H1 (cell line): ENCODE measurements around the gene SCN3A.

Experiments
- EGR1 ChIP-seq: IDR thresholded peaks from 2 replicates; pipeline ENCODE4 v1.6.1; 2011; ENCODE audit warnings: low read depth, low read length, borderline replicate concordance
- MAX ChIP-seq: IDR thresholded peaks from 2 replicates; pipeline ENCODE4 v1.6.1; 2012; ENCODE audit warnings: inconsistent platforms

- TF ChIP-seq MAX: no peak
- TF ChIP-seq EGR1: no peak
Measured at GRCh38 chr2:165064743-165065142, 139.1 kb downstream of the SCN3A start.
